ENCODE data around the gene CCM2L.

Gene CCM2L

DNA sequence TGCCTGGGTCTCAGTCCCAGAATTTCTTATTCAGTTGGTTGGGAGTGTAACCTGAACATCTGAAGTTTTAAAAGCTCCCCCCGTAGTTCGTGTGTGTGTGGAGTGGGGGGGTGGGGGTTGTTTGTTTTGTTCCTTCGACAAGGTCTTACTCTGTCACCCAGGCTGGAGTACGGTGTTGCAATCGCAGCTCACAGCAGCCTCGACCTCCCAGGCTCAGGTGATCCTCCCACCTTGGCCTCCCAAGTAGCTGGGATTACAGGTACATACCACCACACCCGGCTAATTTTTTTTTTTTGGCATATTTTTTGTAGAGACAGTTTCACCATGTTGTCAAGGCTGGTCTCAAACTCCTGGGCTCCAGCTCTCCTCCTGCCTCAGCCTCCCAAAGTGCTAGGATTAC is 3.1 kb downstream of the CCM2L start:
- TF ChIP-seq CTCF (IDR thresholded peaks at IDR 0.05), result no peak
- H3K36me3 ChIP-seq, result no peaks in the 10 kb centered on the region
- peaks cover 5 to 7% of the 10 kb centered on the region in 2 experiments for H3K4me1 ChIP-seq (ENCODE audit: control insufficient read depth in 1 of 2, insufficient read depth in 1 of 2, low read depth in 1 of 2, low read length in 1 of 2)
- no peaks in the 10 kb centered on the region for H3K9me3 ChIP-seq
- H3K27me3 ChIP-seq, result peaks cover 80% of the 10 kb centered on the region
- H3K27ac ChIP-seq, result no peak overlapping the region
- no peak overlapping the region for H3K4me3 ChIP-seq (ENCODE audit: low read depth in 1 of 2, low read length in 1 of 2)

DNA sequence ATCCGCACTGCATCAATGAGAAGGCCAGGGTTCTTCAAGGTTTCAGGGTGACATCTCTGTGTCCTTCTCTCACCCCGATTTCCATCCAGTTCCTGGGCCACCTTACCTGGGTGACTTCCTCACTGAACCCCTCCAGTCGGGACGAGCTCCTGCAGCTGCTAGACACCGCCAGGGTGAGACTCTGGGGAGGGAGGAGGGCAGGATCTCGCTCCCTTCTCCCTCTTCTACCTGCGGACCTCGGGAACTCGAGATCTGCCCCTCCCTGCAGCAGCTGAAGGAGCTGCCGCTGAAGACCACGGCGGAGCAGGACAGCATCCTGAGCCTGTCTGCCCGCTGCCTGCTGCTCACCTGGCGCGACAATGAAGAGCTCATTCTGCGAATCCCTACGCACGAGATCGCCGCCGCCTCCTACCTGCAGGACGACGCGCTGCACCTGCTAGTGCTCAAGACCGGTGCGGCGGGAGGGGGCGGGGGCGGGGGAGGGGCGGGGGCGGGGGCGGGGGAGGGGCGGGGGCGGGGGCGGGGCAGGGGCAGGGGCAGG is 7.5 kb downstream of the CCM2L start:
- Histone ChIP-seq H3K9me3 (no peaks in the 10 kb centered on the region), H3K36me3 (no peaks in the 10 kb centered on the region), H3K4me1 (ENCODE audit: control insufficient read depth in 1 of 2, insufficient read depth in 1 of 2, low read depth in 1 of 2, low read length in 1 of 2) (peaks cover 12 to 19% of the 10 kb centered on the region in 2 experiments), H3K27me3 (peaks cover 97% of the 10 kb centered on the region), H3K27ac (no peak overlapping the region), H3K4me3 (ENCODE audit: low read depth in 1 of 2, low read length in 1 of 2) (peak overlapping the region in 1 of 2 experiments; percentile 78)
- TF ChIP-seq CTCF (IDR thresholded peaks at IDR 0.05), result peak; percentile 48

DNA sequence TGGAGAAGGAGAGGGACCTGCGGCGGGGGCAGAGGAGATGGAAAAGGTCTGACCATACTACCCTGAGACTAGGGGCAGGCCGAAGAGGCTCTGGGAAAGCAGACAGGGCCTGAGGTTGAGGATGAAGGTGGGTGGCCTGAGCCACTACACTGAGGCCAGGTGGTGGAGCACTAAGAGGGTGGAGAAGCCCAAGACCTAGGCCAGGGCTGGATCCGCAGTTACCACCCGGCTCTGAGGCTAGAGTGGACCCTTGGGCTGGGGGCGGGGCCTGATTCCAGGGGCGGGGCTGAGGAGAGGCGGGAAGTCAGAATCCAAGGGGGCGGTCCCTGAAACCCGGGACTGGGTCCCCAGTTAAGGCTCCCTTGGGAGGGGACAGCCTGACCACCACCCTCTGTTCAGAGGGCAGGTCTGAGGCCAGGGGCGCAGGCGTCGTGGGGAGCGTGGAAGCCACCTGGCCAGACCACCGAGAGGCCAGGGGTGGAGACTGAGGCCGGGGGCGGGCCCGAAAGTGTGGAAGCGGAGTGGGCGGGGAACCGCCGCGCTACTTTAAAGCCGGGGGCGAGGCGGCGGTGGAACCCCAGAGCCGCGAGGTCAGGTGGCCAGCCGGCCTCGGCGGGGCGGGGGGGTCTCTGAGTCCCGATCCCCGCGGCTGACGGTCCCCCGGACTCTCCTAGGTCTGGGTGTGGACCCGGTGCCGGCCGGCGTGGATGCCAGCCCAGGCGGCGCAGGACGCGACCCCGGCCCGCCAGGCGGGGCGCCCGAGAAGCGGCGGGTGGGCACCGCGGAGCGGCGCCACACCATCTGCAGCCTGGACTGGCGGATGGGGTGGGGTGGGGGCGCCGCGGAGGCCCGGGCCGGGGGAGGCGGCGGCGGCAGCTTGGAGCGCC is 8.3 kb downstream of the CCM2L start:
- Histone ChIP-seq H3K9me3 (no peaks in the 10 kb centered on the region), H3K36me3 (no peaks in the 10 kb centered on the region), H3K4me3 (ENCODE audit: low read depth in 1 of 2, low read length in 1 of 2) (peak overlapping the region; percentile 65 to 78), H3K4me1 (ENCODE audit: control insufficient read depth in 1 of 2, insufficient read depth in 1 of 2, low read depth in 1 of 2, low read length in 1 of 2) (peaks cover 12 to 19% of the 10 kb centered on the region in 2 experiments), H3K27ac (no peak overlapping the region), H3K27me3 (peaks cover 97% of the 10 kb centered on the region)
- TF ChIP-seq CTCF (IDR thresholded peaks at IDR 0.05), result no peak

DNA sequence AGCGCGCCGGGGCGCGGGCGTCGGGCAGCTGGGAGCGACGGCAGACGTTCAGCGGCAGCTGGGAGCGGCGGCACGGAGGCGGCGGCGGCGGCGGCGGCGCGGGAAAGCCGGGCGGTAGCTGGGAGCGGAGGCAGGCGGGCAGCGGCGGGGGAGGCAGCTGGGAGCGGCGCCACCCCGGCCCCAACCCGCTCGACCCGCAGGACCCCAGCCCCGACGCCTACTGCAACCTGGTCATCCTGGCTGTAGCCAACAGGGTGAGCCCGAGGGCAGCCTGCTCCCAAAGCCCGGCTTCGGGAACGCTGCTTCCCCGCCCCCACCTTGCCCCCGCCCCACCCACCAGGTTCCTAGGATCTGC is 8.9 kb downstream of the CCM2L start:
- H3K4me1 ChIP-seq (ENCODE audit: control insufficient read depth in 1 of 2, insufficient read depth in 1 of 2, low read depth in 1 of 2, low read length in 1 of 2), result peaks cover 12 to 19% of the 10 kb centered on the region in 2 experiments
- no peak overlapping the region for H3K27ac ChIP-seq
- no peak for TF ChIP-seq CTCF (IDR thresholded peaks at IDR 0.05)
- H3K9me3 ChIP-seq, result no peaks in the 10 kb centered on the region
- H3K27me3 ChIP-seq, result peaks cover 100% of the 10 kb centered on the region
- H3K4me3 ChIP-seq (ENCODE audit: low read depth in 1 of 2, low read length in 1 of 2), result peak overlapping the region; percentile 15 to 36
- no peaks in the 10 kb centered on the region for H3K36me3 ChIP-seq

DNA sequence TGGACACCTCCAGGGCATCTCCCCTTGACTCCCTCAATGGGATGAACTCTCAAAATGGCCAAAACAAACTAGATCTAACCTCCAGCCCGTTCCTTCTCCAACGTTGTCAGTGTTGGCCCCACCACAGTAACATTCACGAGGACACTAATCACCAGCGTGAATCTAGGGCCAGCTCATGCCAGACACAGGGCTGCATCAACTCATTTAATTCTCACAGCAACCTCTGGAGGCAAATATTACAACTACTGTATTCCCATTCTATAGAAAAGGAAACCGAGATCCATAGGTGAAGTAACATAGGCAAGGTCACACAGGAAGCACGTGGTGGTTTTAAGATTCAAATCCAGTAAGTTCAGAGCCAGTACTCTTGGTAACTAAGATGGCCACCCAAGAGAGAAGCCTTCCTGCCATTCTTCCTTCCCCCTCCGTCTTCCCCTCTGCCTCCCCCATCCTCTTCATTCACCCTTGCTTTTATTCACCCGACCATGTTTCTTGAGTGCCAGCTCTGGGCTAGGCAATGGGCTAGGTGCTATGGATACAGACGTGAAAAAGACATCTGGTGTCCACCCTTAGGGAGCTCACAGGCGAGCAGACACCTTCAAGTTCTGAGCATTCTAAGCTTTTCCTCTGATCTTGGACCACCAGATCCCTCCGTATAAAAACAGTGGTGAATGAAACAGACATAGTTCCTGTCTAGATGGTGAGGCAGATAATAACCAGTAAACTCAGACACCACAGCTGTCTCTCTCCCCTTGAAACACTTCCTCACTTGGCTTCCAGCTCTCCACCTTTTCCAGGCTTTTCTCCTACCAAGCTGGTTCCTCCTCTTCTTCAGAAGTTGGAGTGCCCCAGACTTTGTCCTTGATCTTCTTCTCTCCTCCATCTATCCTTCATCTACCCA is 9.6 kb downstream of the CCM2L start:
- H3K36me3 ChIP-seq, result no peaks in the 10 kb centered on the region
- peaks cover 100% of the 10 kb centered on the region for H3K27me3 ChIP-seq
- no peak overlapping the region for H3K27ac ChIP-seq
- no peaks in the 10 kb centered on the region for H3K9me3 ChIP-seq
- H3K4me3 ChIP-seq (ENCODE audit: low read depth in 1 of 2, low read length in 1 of 2), result peak overlapping the region; percentile 15 to 36
- peaks cover 12 to 19% of the 10 kb centered on the region in 2 experiments for H3K4me1 ChIP-seq (ENCODE audit: control insufficient read depth in 1 of 2, insufficient read depth in 1 of 2, low read depth in 1 of 2, low read length in 1 of 2)
- no peak for TF ChIP-seq CTCF (IDR thresholded peaks at IDR 0.05)

Measured in neutrophil (primary cell).